Skin of body (tissue), 2 donors: ENCODE results near the gene PTPN12. TPM values are rescaled to one million over a fixed set of nuclear protein-coding genes. Genes with fewer than 3 reads are reported as not detected.

ENCODE experiments used
- DNase-seq: peaks from one replicate; lab custom pipeline; 2025; lab: John Stamatoyannopoulos, UW
- total RNA-seq: library from RNA; depleted of rRNA; stranded (reverse); fragments of >200 nt; gene quantifications from one replicate; pipeline ENCODE4 v1.2.3, GENCODE V29; 2014

The PTPN12 gene
- total RNA-seq, 1 donor from 2014 or later: 143 TPM

- DNase-seq: no peak
Observed at GRCh38 chr7:77662869-77663268, 125.8 kb downstream of the PTPN12 start.

- no peak for DNase-seq
Observed at GRCh38 chr7:77664715-77665114, 127.6 kb downstream of the PTPN12 start.

DNA sequence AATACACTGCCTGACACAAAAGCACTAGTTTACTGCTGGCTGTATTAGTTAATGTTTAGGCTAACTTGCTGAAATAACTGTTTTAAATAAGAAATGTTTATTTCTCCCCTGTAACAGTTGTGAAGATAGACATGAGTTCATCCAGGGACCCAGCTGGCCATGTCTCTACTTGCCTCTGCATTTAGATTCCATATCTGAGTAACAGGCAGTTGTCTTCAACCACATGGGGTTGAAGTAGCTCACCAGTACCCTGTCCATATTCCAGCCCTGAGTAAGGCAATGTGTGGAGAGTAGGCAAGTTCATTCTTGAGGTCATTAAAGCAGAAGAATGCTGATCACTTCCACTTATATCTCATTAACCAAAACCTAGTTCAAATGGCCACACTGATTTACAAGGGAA, 128.1 kb downstream of the PTPN12 start:
- no peak for DNase-seq

DNA sequence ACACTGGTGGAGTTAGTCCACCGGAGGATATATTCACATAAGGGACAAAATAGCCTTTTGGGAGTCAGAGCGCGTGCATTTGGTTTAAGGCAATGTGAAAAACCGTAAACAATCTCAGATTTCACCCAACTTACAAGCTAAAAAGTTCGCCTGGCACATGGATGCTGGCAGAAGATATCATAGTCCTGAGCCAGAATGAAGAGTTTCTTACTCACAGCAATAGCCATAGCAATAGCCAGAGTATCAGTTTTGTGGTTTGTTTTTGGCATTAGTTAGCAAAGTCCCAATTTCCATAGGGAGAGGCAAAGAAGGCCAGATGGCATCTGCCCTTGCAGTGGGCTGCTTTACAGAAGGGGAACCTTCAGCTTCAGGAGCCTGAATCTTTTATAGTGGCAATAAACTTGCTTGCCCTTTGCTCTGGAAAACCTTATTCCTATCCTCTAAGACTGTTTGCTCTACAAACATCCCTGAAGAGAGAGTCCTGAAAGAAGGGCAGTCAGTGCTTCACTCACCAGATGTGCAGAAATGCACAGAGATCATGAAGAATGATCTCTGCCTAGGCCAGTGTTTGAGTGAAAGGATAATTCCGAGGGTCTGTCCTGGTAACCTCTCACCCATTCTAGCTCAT, 130.5 kb downstream of the PTPN12 start:
- no peak for DNase-seq

GRCh38 chr7:77674878-77675277, 137.8 kb downstream of the PTPN12 start:
- DNase-seq: no peak

- no peak for DNase-seq
Observed at GRCh38 chr7:77679608-77680007, 142.5 kb downstream of the PTPN12 start.

- DNase-seq: no peak
Observed at GRCh38 chr7:77680266-77680665, 143.2 kb downstream of the PTPN12 start.

GRCh38 chr7:77684030-77684429, 146.9 kb downstream of the PTPN12 start:
- DNase-seq: peak; percentile 43

DNA sequence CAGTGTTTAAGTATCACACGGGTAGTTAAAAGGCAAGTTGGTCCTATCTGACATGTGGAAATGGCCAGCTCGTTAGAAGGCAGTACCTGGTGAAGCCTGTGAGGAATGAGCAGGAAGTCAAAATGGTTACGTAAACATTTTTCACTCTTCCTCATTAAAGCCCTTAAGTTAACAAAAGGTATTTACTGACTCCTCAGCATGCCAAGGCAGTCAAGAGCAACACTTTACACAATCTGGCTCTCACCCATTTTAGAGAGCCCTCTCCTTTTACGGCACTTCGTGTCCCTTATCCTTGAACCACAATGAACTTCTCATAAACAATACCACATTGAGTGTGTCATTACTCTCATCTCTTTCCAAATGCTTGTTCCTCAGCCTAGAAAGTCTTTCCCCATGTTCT, 148.1 kb downstream of the PTPN12 start:
- no peak for DNase-seq

DNA sequence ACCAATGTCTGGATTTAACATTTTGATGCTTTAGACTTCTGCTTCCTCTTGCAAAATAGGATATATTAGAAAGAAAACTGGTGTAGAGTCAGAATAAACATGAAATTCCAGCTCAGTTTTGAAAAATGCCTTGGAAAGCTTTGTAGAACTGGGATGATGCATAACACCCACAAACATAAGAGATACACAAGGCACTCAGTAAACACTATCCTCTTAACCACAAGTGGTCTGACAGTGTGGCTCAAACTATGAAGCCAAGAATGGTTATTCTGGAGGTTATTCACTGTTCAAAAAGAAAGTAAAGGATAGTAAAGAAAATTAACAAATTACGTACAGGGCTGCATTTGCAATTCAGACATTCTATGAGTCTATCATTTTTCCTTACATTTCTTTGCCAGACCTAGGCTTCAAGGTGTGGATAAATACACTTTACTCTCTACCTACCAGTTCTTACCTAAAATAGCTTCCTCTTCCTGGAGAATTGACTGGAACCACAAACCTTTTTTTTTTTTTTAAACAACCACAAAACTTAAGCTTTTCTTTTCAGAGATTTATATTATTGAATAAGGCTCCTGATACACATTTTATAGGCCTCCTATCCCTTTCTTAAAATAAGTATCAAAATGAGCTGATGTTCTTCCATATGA, 150.1 kb downstream of the PTPN12 start:
- DNase-seq: no peak

GRCh38 chr7:77687747-77688144, 150.7 kb downstream of the PTPN12 start:
- no peak for DNase-seq

Other genes starting within 250 kb of the PTPN12 start
- gene GSAP, start 120.9 kb upstream of the PTPN12 start, total RNA-seq: 7.4 TPM
- gene RSBN1L, start 159.2 kb downstream of the PTPN12 start, total RNA-seq: 35.6 TPM